BJ (cell line): ENCODE results near the gene KCNN3. TPM values are rescaled to one million over a fixed set of nuclear protein-coding genes. Genes with fewer than 3 reads are reported as not detected.

Source experiments
- CTCF ChIA-PET: fragments of 350-600 bp; formaldehyde crosslinking; extraction: SDS; loops from one replicate; lab custom pipeline; 2021; ENCODE audit warnings: antibody characterized with exemption, inconsistent platforms; lab: Yijun Ruan, JAX
- POLR2A ChIA-PET: fragments of 300-600 bp; sonication (Branson Sonifier 250); formaldehyde crosslinking; extraction: SDS; loops from one replicate; lab custom pipeline; 2021; ENCODE audit warnings: antibody characterized with exemption; lab: Charles Lee
- DNase-seq: peaks from one replicate; pipeline ENCODE4 v3.0.0-alpha.2; 2011; ENCODE audit warnings: low read depth
- H3K27me3 ChIP-seq: 2 replicates; pipeline ENCODE4 v1.6.0; 2011; ENCODE audit warnings: low read length; ENCODE audit not compliant: control insufficient read depth, insufficient read depth
- H3K36me3 ChIP-seq: 2 replicates; pipeline ENCODE4 v1.5.1; 2011; ENCODE audit warnings: low read length; ENCODE audit not compliant: control insufficient read depth, insufficient read depth
- H3K4me3 ChIP-seq: 2 replicates; pipeline ENCODE4 v1.5.1; 2011; ENCODE audit warnings: low read depth, mild to moderate bottlenecking, control low read depth, low read length
- polyA plus RNA-seq: library from polyadenylated mRNA; depleted of rRNA; stranded (reverse); fragments of >200 nt; gene quantifications from 2 replicates; pipeline ENCODE4 v1.2.3, GENCODE V29; 2011
- TF ChIP-seq, protein P1 (sequence below): IDR thresholded peaks from 2 replicates; pipeline ENCODE4 v1.5.1; 2011; ENCODE audit warnings: low read depth, mild to moderate bottlenecking, control low read depth, inconsistent platforms, low read length, moderate library complexity; ENCODE audit not compliant: insufficient read depth

The KCNN3 gene
- polyA plus RNA-seq, 1 experiment = not detected

DNA sequence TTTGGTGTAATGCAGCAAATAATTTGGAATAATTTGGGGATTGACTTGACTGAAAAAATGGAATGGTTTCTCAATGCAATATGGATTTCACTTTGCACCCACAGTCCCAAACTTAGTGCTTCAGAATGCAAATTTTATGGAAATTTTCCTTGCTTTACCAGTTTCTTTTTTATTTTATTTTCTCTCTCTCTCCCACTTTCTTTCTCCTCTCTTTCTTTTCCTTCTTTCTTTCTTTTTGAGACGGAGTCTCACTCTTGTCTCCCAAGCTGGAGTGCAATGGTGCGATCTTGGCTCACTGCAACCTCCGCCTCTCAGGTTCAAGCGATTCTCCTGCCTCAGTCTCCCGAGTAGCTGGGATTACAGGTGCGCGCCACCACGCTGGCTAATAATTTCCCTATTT, 110.3 kb downstream of the KCNN3 start:
- CTCF ChIA-PET = interaction anchor here (0.7 to 1.8 kb wide), 10 partner anchors 9 to 263 kb away, joined by 3 to 4 read pairs (median 3); no protein-coding TSS in a partner anchor
- Histone ChIP-seq H3K27me3 (peaks cover 4% of the 10 kb centered on the region), H3K4me3 (no peak overlapping the region), H3K36me3 (no peaks in the 10 kb centered on the region)
- DNase-seq = no peak
- POLR2A ChIA-PET = no interaction called here
- TF ChIP-seq, protein P1, sequence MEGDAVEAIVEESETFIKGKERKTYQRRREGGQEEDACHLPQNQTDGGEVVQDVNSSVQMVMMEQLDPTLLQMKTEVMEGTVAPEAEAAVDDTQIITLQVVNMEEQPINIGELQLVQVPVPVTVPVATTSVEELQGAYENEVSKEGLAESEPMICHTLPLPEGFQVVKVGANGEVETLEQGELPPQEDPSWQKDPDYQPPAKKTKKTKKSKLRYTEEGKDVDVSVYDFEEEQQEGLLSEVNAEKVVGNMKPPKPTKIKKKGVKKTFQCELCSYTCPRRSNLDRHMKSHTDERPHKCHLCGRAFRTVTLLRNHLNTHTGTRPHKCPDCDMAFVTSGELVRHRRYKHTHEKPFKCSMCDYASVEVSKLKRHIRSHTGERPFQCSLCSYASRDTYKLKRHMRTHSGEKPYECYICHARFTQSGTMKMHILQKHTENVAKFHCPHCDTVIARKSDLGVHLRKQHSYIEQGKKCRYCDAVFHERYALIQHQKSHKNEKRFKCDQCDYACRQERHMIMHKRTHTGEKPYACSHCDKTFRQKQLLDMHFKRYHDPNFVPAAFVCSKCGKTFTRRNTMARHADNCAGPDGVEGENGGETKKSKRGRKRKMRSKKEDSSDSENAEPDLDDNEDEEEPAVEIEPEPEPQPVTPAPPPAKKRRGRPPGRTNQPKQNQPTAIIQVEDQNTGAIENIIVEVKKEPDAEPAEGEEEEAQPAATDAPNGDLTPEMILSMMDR = no peak

- H3K4me3 ChIP-seq = no peak overlapping the region
- H3K36me3 ChIP-seq = no peaks in the 10 kb centered on the region
- no peak for DNase-seq
- ChIA-PET POLR2A (no interaction called here), CTCF (interaction anchor here (0.7 to 1.2 kb wide), 5 partner anchors 8 to 280 kb away, joined by 3 to 4 read pairs (median 3); no protein-coding TSS in a partner anchor)
- TF ChIP-seq, protein P1 = no peak
- H3K27me3 ChIP-seq = peaks cover 4% of the 10 kb centered on the region
Observed at GRCh38 chr1:154759196-154759595, 110.9 kb downstream of the KCNN3 start.

- ChIA-PET POLR2A (no interaction called here), CTCF (interaction anchor here (1.0 to 1.2 kb wide), 2 partner anchors 199 to 279 kb away, joined by 3 to 4 read pairs; no protein-coding TSS in a partner anchor)
- no peak for DNase-seq
- Histone ChIP-seq H3K4me3 (no peak overlapping the region), H3K36me3 (no peaks in the 10 kb centered on the region), H3K27me3 (peaks cover 4% of the 10 kb centered on the region)
- TF ChIP-seq, protein P1 = no peak
Observed at GRCh38 chr1:154758346-154758745, 111.7 kb downstream of the KCNN3 start.

DNA sequence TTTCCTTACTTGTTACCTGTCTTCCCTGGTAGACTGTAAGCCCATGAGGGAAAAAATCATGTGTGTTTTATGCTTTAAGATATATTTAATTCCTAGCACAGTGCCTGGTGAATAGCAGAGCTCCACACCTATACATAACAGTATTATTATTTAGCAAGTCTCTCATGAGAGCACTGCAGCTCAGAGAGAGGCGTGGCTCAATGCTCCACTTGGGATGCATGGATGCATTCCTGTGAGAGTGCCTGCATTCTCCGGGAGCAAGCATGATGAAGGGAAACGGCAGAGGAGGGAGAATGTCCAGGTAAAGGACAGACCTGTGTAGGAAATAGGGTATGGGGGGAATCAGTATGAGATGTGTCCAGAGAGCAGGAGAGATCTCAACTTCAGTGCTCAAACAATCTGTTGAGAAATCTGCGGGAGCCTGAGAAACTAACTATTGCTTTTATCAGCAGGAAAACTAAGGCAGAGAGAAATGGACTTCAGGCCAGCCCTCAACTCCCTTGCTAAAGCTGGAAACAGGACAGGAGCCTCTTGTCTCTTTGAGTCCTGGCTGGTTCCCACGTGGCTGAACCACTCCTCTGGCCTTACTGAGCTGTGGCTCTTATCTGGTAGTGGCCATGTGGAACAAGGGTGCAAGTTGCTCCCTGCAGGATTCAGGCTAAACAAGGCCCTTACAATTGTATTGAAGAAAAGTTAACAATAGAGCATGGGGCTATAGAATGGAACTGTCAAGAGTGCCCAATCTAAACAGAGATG, 113.1 kb downstream of the KCNN3 start:
- H3K27me3 ChIP-seq = peaks cover 4% of the 10 kb centered on the region
- ChIA-PET CTCF (interaction anchor here (0.7 to 1.3 kb wide), 2 partner anchors 197 to 272 kb away, joined by 3 to 4 read pairs; no protein-coding TSS in a partner anchor), POLR2A (no interaction called here)
- no peak overlapping the region for H3K4me3 ChIP-seq
- DNase-seq = no peak
- H3K36me3 ChIP-seq = no peaks in the 10 kb centered on the region
- TF ChIP-seq, protein P1 = no peak

GRCh38 chr1:154755858-154756730, 114.0 kb downstream of the KCNN3 start:
- ChIA-PET CTCF (interaction anchor here (1.3 kb wide), 1 partner anchor 197 kb away, joined by 4 read pairs; no protein-coding TSS in a partner anchor), POLR2A (no interaction called here)
- Histone ChIP-seq H3K4me3 (no peak overlapping the region), H3K27me3 (peaks cover 7% of the 10 kb centered on the region), H3K36me3 (no peaks in the 10 kb centered on the region)
- TF ChIP-seq, protein P1 = no peak
- DNase-seq = no peak
